GM21825 (cell line): ENCODE measurements around the gene DPP6.

Experiments
- ATAC-seq: cut with Tn5 transposase; IDR thresholded peaks from one replicate; pipeline ENCODE4 v1.9.1; 2021; ENCODE audit warnings: mild to moderate bottlenecking, moderate library complexity; ENCODE audit not compliant: unreplicated experiment

DPP6 gene

DNA sequence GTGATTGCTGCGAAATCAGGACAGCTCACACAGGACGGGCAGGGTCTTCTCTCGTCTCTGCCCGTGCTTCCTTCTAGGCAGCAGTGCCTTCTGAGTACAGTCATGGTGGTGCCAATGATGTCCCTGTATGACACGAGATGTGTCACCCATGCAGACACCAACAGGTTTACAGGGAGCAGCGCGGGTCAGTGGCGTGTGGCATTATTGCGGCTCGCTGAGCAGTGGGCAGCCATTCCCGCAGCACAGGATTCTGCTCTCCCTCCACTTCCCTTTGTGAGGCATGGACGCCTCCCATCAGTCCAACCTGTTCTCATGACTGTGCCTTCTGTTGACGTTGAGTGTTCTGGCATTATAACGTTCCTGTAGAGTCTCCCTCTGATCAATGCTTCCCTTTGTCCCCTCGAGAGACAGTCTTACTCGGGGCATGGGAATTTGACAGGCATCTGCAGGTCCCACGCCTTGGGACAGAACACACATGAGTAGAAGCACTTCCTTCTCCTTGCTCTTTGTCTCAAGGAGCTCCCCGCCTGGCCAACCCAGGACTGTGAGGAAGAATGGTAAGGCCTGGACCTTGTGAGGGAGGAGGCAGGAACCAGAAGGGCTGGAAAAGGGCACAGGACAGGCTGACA is 731.2 kb downstream of the DPP6 start:
- ATAC-seq: no peak

DNA sequence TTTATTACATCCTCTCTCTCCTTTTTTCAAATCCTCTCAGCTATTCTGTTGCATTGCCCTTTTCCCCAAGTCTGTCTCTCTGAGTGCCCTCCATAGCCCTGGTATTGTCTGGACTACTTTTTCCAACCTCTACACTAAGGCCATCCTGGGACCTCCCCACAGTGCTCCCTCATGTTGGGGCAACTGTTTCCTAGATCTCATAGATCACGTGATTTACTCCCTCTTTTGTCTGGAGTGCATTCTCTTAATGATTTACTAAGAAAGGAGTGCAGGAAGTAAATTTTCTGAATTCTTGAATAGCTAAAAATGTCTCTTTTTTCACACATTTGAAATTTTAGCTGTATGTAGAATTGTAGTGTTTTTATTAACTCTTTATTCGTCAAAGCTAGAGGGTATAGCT is 733.7 kb downstream of the DPP6 start:
- no peak for ATAC-seq

DNA sequence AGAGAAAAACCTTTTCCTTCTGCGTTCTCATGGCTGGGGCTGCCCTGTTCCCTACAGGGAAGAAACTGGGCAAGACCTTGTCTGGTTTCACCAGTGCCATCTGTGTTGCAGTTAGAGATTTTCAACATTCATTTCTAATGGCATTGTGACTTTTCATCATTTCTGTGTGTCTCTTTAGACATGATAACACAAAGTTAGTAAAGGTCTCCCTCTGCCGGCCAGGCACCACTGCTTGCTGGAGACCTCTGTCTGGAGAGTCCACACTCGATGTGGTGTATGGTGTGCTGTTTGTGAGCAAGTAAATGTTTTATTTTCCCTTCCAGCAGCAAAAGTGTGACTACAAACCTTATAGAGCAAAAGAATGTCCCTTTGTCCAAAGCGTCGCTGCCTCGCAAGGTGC is 737.2 kb downstream of the DPP6 start:
- no peak for ATAC-seq

DNA sequence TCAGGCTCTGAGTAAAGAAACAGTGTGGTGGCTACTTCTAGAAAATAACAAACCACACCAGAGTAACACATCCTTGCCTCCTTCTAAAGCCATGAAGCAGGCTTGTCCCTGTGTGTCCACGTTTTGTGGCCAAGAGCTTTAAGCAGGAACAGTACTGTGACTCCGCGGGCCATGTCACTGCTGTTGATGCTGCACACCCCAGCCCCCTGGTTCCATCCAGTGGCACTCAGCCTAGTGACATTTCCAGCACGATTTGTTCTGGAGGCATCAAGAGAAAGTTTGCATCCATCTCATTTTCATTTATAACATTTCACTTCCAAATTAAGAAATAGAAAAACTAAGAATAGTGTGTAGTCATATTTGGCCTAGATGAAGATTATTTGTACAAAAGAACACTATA is 739.4 kb downstream of the DPP6 start:
- no peak for ATAC-seq

DNA sequence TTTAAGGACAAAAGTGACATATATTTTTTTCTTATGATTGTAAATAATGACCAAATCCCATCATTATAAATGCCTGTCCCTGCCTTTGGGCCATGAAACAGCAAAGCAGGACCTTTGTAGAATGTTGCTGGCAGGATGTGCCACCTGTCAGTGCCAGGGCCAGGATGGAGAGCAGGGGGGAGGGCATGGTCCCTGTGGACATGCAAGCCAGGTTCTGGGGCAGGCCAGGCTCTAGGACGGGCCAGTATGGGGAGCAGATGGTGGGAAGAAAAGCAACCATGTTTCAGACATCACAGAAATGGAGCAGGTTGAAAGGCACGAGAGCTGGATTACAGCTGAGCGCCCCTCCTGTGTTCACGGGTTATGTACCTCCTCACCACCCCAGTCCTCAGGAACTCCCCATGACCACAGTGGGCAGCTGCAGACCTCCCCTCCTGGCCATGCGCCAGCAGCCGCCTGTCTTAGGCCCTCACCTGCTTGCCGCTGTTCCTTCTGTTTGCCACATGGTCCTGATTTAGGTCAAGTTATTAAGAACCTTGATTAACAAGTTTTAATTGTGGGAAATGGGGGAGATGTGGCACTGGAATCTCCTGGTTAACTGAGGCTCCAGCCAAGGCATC is 740.3 kb downstream of the DPP6 start:
- no peak for ATAC-seq

DNA sequence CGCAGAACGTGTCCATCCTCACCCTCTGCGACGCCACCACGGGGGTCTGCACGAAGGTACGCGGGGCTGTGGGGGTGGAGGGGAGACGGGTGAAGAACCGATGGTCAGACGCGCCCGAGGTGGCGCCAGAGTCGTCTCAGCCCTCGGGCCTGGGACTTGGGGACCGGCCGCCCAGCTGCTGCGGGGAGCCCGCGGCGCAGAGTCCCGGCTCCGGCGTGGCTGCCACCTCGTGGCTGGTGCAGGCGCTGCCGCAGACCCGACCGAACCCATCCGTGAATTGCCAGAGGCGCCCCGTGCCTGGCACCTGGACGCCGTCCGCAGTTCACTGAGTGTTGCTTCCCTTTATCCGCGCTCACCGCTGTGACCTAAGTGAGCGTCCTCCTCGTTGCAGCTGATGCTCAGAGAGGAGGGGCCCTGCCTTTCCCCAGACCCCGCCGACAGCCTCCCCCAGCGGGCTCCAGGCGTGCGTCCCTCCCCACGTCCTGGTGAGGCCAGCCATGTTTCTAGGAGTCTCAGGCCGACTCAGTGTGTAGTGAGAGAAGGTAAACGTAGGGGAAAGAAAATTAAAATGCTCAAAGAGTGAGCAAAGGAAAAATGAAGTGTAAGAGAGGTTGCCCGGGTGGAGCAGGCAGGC is 742.1 kb downstream of the DPP6 start:
- no peak for ATAC-seq

DNA sequence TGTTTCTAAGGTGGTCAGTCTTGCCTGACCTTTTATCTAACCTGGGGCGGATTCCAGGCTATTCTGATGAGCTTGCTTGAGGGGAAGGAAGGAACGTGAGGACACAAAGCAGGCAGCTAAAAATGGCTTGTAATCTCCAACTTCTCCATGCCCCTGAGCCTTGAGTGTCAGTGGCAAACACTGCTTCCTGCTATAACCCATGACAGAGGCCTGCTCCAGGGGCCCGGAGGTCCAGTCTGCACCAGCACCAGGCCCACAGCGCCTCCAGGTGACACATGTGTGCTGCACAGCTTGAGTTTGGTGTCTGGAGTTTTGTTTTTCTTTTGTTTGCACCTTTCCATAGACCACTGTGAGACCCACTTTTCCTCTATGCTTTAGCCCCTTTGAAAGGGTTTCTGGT is 742.8 kb downstream of the DPP6 start:
- ATAC-seq: no peak

DNA sequence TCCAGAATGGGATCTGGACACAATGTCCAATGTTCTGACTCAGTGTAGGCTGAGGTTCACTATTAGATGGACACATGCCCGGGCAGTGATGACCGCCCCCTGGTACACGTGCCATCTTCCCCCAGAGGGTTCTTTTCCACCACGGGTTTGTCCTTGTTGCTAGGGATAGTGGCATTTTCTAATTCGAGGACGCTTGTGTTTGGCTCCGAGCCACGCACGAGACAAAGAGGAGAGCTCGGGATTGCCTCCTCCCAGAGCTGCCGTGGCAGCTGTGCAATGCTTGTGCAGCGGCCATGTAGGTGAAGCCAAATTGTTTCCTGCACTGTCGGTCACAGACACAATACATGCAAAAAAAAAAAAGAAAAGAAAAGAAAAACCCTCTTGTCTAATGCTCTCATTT is 743.2 kb downstream of the DPP6 start:
- ATAC-seq: no peak

DNA sequence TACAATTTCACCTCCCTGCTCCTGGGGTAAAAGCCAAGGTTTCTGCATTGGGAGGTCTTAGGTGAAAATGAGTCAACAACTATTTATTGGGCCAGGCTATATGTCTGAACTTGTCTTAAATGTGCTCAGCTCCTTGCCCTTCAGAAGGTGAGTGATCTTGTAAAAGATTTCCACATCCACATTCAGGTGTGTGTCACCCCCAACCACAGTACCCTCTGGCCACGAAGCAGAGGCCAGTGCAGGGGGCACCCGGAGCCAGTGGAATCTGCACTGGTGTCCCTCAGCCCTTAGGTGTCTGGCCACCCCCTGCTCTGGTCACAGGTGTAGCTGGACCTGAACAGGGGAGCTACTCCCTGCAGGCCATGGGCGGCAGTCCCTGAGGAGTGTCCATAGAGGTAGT is 752.3 kb downstream of the DPP6 start:
- ATAC-seq: no peak

DNA sequence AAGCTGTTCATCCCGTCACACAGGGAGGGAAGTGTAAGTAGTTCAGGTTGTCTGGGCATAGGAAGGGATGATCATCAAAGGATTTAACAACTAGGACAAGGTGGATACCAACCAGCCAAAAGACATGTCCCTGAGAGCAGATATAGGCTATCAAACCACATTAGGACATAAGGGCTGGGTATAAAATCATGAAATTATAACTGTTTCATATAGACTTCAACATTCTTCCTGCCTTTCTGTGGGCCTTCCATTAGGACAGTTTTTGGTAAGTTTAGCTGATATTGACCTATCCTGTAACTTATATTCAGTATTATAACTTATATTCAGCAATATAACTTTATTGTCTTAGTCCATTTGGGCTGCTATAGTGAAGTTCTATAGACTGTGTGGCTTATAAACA is 759.8 kb downstream of the DPP6 start:
- no peak for ATAC-seq

DNA sequence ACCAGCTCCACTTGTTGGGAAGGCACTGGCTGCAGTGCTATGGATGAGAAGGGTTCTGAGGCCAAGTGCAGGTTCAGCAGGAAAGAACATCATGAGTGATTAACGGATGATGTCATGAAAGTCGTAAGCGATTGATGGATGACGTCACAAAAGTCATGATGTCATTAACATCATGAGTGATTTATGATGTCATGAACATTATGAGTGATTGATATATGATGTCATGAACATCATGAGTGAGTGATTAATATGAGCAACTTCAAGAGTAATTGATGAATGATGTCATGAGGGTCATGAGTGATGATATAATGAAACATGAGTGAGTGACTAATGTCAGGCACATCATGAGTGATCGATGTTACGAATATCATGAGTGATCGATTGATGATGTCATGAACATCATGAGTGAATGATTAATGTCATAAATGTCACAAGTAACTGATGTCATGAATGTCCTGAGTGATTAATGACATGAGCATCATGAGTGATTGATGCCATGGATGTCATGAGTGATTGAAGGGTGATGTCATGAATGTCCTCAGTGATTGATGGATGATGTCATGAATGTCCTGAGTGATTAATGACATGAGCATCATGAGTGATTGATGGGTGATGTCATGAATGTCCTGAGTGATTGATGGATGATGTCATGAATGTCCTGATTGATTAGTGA is 765.2 kb downstream of the DPP6 start:
- ATAC-seq: no peak

DNA sequence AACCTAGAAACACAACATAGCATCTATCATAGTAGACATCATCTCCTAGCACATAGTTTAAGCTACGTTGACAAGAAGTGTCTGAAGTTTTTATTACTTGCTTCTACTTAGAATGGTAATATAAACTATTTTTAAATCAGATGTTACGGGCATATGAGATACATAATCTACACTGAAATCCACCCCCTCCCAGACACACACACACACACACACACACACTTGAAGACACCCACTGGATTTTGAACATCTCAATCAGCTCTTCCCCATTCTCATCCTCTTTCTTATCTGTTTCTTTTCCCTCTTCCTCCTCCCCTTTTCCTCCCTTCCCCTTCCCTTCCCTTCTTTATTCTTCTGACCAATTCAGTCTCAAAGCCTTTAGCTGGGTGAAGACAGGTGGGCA is 774.8 kb downstream of the DPP6 start:
- no peak for ATAC-seq

DNA sequence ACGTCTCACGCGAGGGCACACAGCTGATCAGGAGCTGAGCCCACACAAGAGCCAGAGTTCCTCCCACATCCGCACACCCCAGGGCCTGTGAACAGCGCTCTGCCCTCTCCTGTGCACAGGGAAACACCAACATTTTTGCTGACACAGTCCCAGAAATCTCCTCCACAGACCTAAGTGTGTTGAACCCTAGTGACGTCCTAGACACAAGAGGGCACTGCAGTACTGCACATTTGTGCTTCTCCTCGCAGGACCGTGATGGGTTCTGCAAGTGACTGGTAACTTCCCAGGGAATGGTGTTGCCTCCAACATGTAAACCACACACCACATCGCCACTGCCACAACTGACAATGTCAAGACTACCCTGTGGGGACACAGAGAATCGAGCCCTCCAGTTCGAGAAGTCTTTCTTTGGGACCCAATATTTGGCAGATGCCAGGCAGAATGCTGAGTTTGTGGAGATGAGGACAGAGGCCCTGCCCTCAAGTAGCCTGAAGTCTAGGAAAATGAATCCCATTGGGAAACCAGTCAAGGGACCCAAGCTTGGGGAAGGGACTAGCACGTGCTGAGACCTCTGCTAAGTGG is 780.5 kb downstream of the DPP6 start:
- no peak for ATAC-seq

DNA sequence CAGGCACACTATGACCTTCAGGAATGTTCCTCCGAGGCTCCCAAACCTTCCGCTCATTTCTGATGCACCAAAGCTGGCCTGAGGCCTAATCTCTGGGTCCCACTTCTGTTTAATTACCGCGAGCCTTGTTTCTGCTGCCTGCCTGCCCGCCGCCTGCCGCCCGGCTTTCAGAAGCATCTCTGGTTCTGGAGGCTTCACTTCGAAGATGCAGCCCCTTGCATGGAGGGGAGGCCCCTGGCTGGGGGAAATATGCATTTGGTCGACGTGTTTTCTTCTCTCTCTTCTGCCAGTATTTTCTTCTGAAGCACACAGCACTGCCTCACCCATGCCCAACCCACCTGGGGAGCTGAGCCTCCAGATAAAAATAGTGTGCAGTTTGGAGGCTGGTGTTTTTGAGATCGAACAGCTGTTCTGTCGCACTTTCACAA is 783.8 kb downstream of the DPP6 start:
- no peak for ATAC-seq

DNA sequence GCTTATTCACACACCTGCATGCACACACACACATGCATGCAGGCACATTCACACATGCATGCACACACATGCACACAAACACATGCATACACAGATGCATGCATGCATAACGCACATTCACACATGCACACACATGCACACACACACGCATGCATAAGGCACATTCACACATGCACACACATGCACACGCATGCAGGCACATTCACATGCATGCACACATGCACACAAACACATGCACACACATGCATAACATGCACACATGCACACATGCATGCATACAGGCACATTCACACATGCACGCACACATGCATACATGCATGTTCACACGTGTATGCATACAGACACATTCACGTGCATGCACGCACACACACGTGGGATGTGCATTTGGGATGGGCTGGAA is 784.9 kb downstream of the DPP6 start:
- ATAC-seq: no peak

DNA sequence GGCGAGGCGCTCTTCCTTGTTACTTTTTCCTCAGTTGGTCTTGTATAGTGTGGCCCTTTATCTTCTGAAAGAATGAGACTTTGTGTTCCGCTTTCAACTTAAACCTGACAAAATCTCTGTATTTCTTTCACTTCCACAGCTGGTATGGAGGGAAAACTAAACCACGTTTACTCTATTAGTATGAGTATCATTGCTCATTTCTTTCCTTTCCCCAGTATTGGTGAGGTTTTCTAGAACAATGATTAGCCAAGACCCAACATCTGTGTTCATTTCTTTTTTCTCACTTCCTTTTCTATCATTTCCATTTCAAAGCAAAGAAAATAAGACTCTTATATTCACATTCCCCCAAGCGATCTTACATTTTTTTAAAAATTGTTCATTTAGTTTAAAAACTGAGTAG is 785.4 kb downstream of the DPP6 start:
- peak; percentile 96 for ATAC-seq

DNA sequence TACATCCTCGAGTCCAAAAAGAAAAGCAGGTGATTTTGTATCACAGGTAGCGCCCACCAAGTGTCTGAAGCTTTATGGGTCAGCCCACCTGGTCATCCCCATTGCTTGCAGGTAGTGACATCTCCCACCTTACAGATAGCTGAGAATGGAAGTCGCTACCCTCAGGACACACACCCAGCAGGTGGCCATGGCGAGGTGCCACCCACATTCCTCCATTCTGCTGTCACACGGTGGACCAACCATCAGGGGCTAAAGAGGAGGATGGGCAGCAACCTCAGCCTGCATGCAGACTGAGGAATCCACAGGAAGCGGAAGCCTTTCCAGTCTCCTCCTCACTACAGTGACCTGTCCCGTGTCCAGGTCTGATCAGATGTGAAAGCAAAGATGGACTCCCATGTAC is 787.9 kb downstream of the DPP6 start:
- ATAC-seq: no peak

DNA sequence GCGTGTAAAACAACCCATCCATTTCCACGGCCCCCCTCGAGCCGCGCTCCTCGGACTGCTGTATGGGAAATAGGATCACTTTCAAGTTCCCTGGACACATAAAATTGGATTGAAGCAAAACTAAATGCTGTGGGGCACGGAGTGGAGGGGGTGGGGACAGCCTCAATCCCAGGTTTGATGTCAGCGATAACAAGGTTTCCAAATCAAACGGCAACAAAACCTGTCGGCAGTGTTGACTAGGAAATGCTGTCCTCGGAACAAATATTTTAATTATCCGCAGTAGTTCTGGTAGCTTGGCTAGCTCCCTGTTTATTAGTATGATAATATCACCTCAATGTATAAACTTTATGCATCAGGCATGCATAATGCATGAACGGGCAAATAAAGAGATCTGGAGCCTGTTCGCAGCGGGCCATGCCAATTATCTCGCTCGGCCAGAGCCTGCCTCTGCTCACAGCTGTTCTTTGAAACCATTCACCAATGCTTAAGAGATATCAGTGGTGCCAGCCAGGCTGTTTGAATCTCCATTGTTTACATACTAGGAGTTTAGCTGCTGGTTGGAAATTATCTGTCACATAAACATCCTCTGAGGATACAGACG is 789.6 kb downstream of the DPP6 start:
- ATAC-seq: no peak

DNA sequence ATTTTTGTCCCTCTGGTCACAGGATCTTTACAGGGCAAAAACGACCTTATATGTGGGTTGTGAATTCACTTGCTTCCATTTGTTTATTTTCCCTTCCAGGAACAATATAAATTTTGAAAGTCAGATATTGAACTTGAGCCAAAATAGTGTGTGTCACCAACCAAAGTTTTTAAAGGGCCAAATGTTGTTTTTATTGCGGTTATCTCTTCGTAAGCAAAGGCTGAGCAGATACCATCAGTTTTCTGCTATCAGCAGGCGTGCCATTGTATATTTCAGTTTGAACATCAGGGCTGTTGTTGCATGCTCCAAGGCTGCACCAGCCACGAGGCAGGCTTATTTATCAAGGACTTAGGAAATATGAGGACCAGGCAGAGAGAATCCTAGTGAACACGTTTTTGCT is 790.4 kb downstream of the DPP6 start:
- ATAC-seq: no peak

DNA sequence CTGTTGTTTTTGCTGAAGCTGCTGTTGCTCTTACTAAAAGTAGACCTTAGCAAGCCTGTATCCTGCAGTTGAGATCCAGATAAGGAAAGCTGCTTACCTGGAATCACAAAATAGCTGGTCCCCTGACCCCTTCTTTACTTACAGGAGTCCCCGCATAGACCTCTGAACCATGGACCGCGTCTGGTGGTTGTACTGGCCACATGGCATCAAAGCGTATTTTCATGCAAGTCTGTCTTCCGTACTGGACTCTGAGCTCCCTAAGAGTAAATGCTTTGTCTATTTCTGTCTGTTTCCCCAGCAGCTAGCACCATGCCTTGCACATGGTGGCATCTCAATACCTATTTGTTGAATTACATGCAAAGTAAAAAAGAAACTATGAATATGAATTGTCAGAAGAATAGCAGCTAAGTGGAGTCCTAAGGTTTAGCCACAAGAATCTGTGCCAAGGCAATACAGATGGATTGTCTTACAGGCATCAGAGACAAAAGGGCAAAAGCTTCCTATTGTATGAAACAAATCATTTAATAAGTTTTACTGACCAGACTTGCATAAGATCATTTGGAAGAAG is 791.6 kb downstream of the DPP6 start:
- no peak for ATAC-seq

DNA sequence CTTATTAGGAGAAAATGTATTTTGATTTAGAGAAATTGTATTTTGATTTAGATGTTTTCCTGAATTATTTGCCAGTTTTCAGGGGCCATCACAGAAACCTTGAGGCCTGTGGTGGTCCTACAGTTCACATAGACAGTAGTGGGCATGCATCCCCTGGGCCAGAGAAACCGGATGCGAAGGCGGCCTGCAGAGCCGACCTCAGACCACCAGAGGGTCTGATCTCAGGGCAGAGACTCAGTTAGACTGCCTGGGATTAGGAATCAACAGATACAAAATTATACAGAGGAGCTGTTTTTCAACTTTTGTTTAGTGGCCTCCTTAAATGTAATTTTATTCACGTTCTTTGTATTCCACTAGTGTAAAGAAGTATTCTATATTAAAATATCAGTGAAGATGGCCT is 792.3 kb downstream of the DPP6 start:
- no peak for ATAC-seq
